ENCODE results near the gene KCNMA1. TPM values are rescaled to one million over a fixed set of nuclear protein-coding genes. Genes with fewer than 3 reads are reported as not detected.

KCNMA1 gene
- total RNA-seq, 2 donors from 2014 or later: 5.9 to 9.3 TPM

- H3K9me3 ChIP-seq: no peaks in the 10 kb centered on the region
- H3K36me3 ChIP-seq (replicated peaks in 1 of 2; ENCODE audit: insufficient read depth in 1 of 2, low read depth in 2 of 2): no peaks in the 10 kb centered on the region
- intact Hi-C loops (cut with DNase I): no loop called here
- H3K4me3 ChIP-seq: no peak overlapping the region
- ATAC-seq (no peak), DNase-seq (no peak)
- H3K27me3 ChIP-seq: no peaks in the 10 kb centered on the region
- peak overlapping the region in 3 of 4 donors; percentile 85 to 89 (median 88) for H3K27ac ChIP-seq
- no peak for TF ChIP-seq CTCF (IDR thresholded peaks at IDR 0.05)
- no peak for TF ChIP-seq POLR2A (IDR thresholded peaks at IDR 0.05)
- H3K4me1 ChIP-seq: peaks cover 74% of the 10 kb centered on the region
- 91 to 95% methylated on average over 2 of the region's 2 CpGs for WGBS, 2 donors
These were observed 216.6 kb downstream of the KCNMA1 start for GRCh38 chr10:77420947-77421523.

- ATAC-seq: no peak
- intact Hi-C loops (cut with DNase I): no loop called here
- Histone ChIP-seq H3K27me3 (no peaks in the 10 kb centered on the region), H3K4me1 (peaks cover 74% of the 10 kb centered on the region), H3K36me3 (replicated peaks in 1 of 2; ENCODE audit: insufficient read depth in 1 of 2, low read depth in 2 of 2) (no peaks in the 10 kb centered on the region), H3K27ac (peak overlapping the region in 1 of 4 donors; percentile 15), H3K4me3 (no peak overlapping the region), H3K9me3 (no peaks in the 10 kb centered on the region)
- no peak for DNase-seq
- no peak for TF ChIP-seq CTCF (IDR thresholded peaks at IDR 0.05)
- TF ChIP-seq POLR2A (IDR thresholded peaks at IDR 0.05): no peak
- WGBS, 2 donors: 94 to 100% methylated on average over 2 of the region's 2 CpGs
These were observed 217.6 kb downstream of the KCNMA1 start for GRCh38 chr10:77419979-77420378.

- no peak for ATAC-seq
- no peak for DNase-seq
- WGBS, 2 donors: 86 to 93% methylated on average over 5 of the region's 5 CpGs
- Histone ChIP-seq H3K36me3 (replicated peaks in 1 of 2; ENCODE audit: insufficient read depth in 1 of 2, low read depth in 2 of 2) (no peaks in the 10 kb centered on the region), H3K4me1 (peaks cover 75% of the 10 kb centered on the region), H3K4me3 (no peak overlapping the region), H3K27me3 (no peaks in the 10 kb centered on the region), H3K27ac (no peak overlapping the region), H3K9me3 (no peaks in the 10 kb centered on the region)
- no peak for TF ChIP-seq CTCF (IDR thresholded peaks at IDR 0.05)
- TF ChIP-seq POLR2A (IDR thresholded peaks at IDR 0.05): no peak
- intact Hi-C loops (cut with DNase I): no loop called here
These were observed 218.6 kb downstream of the KCNMA1 start for GRCh38 chr10:77419056-77419455.

- Histone ChIP-seq H3K36me3 (replicated peaks in 1 of 2; ENCODE audit: insufficient read depth in 1 of 2, low read depth in 2 of 2) (no peaks in the 10 kb centered on the region), H3K9me3 (no peaks in the 10 kb centered on the region), H3K27ac (peak overlapping the region in 3 of 4 donors; percentile 87 to 88 (median 87)), H3K4me3 (no peak overlapping the region), H3K27me3 (no peaks in the 10 kb centered on the region), H3K4me1 (peaks cover 75% of the 10 kb centered on the region)
- no peak for ATAC-seq
- DNase-seq: peak in 2 of 4 donors; percentile 38 to 49
- intact Hi-C loops (cut with DNase I): no loop called here
- TF ChIP-seq CTCF (IDR thresholded peaks at IDR 0.05) (no peak), POLR2A (IDR thresholded peaks at IDR 0.05) (no peak)
- 77 to 87% methylated on average over 8 to 11 of the region's 11 CpGs for WGBS, 2 donors
These were observed 219.6 kb downstream of the KCNMA1 start for GRCh38 chr10:77417806-77418640.
